Hepatocyte (in vitro differentiated cells): ENCODE results near the gene USP11. TPM values are rescaled to one million over a fixed set of nuclear protein-coding genes. Genes with fewer than 3 reads are reported as not detected.
"Not testable (repeated sequence)": the region's sequence is repeated elsewhere in the genome, so short reads cannot be mapped to it uniquely, and the experiment has no call there.

Experiments
- DNase-seq: peaks from one replicate; pipeline ENCODE4 v3.0.0-alpha.2; 2016; ENCODE audit warnings: low spot score
- H2AFZ ChIP-seq: fragments of 200-600 bp; sonication (generic); 2 replicates; pipeline ENCODE4 v1.6.0; 2016; ENCODE audit warnings: antibody characterized with exemption, mild to moderate bottlenecking
- H3K27ac ChIP-seq: fragments of 200-600 bp; sonication (generic); 2 replicates; pipeline ENCODE4 v1.5.1; 2016; ENCODE audit warnings: mild to moderate bottlenecking
- H3K27me3 ChIP-seq: fragments of 200-600 bp; sonication (generic); 2 replicates; pipeline ENCODE4 v1.6.1; 2016
- H3K36me3 ChIP-seq: fragments of 200-600 bp; sonication (generic); replicated peaks from 2 replicates; pipeline ENCODE4 v1.5.1; 2016; ENCODE audit warnings: low read depth; ENCODE audit not compliant: insufficient read depth
- H3K4me1 ChIP-seq: fragments of 200-600 bp; sonication (generic); 2 replicates; pipeline ENCODE4 v1.5.1; 2016; ENCODE audit warnings: mild to moderate bottlenecking, moderate library complexity; ENCODE audit not compliant: insufficient read depth
- H3K4me2 ChIP-seq: fragments of 200-600 bp; sonication (generic); 2 replicates; pipeline ENCODE4 v1.6.0; 2016
- H3K4me3 ChIP-seq: fragments of 200-600 bp; sonication (generic); 2 replicates; pipeline ENCODE4 v1.5.1; 2016; ENCODE audit warnings: mild to moderate bottlenecking
- H3K79me2 ChIP-seq: fragments of 200-600 bp; sonication (generic); 2 replicates; pipeline ENCODE4 v1.6.0; 2017; ENCODE audit warnings: mild to moderate bottlenecking
- H3K9me2 ChIP-seq: fragments of 200-600 bp; sonication (generic); replicated peaks from 2 replicates; pipeline ENCODE4 v1.6.0; 2017; ENCODE audit warnings: mild to moderate bottlenecking; ENCODE audit not compliant: insufficient read depth
- H3K9me3 ChIP-seq: fragments of 200-600 bp; sonication (generic); 2 replicates; pipeline ENCODE4 v1.5.1; 2016; ENCODE audit warnings: low read depth, mild to moderate bottlenecking
- H4K20me1 ChIP-seq: fragments of 200-600 bp; sonication (generic); 2 replicates; pipeline ENCODE4 v1.6.0; 2016; ENCODE audit warnings: mild to moderate bottlenecking; ENCODE audit not compliant: insufficient read depth, poor library complexity, severe bottlenecking
- CTCF ChIP-seq: fragments of 200-600 bp; sonication (generic); IDR thresholded peaks from 2 replicates; pipeline ENCODE4 v1.5.1; 2016; ENCODE audit warnings: antibody characterized with exemption, mild to moderate bottlenecking; ENCODE audit not compliant: poor library complexity
- EZH2 ChIP-seq: fragments of 200-600 bp; sonication (generic); IDR thresholded peaks from 2 replicates; pipeline ENCODE4 v1.6.1; 2016; ENCODE audit warnings: antibody characterized with exemption, mild to moderate bottlenecking, borderline replicate concordance
- EZH2phosphoT487 ChIP-seq: fragments of 200-600 bp; sonication (generic); IDR thresholded peaks from one replicate; pipeline ENCODE4 v1.6.1; 2018; ENCODE audit warnings: antibody characterized with exemption, mild to moderate bottlenecking, low read depth, moderate library complexity; ENCODE audit not compliant: unreplicated experiment, severe bottlenecking
- WGBS: methylation state at CpG from one replicate; pipeline ENCODE4 v1.1.6; 2016; ENCODE audit warnings: low lambda C conversion rate; ENCODE audit errors: missing lambda C conversion rate; 5-methylcytosine and 5-hydroxymethylcytosine counted together
- polyA plus RNA-seq: library from polyadenylated mRNA; unstranded; fragments of >200 nt; fragmentation: Nextera tagmentation; extraction: Ambion mirVana; gene quantifications from 2 replicates; pipeline ENCODE4 v1.2.1, GENCODE V29; 2016
- total RNA-seq: library from RNA; depleted of rRNA; stranded (reverse); fragments of >200 nt; gene quantifications from 2 replicates; pipeline ENCODE4 v1.2.3, GENCODE V29; 2014

Gene USP11
- total and polyA plus RNA-seq, 2 experiments from 2014 or later = 89.2 to 199 TPM

DNA sequence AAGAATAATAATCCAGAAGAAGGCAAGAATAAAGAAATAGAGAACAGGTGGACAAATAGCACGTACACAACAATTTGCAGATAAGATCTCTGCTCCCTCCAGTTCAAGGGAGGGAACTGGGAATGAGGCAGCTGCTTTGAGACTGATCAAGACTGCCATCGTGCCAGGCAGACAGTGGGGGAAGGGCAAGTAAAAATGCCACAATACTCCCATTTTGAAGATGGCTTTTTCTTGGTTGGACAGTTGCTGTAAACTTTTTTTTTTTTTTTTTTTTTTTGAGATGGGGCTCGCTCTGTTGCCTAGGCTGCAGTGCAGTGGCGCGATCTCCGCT is 17.2 kb downstream of the USP11 start:
- 90% methylated on average over 6 of the region's 6 CpGs for WGBS
- no peak for TF ChIP-seq CTCF
- no peak for TF ChIP-seq EZH2
- no peak for TF ChIP-seq EZH2phosphoT487
- DNase-seq = no peak

GRCh38 chrX:47257620-47258019 is 24.8 kb downstream of the USP11 start:
- H3K27ac ChIP-seq, H3K27me3 ChIP-seq, H2AFZ ChIP-seq, H3K9me3 ChIP-seq, H3K9me2 ChIP-seq, H3K4me3 ChIP-seq, H3K4me1 ChIP-seq, H3K4me2 ChIP-seq, DNase-seq, H4K20me1 ChIP-seq, H3K79me2 ChIP-seq, H3K36me3 ChIP-seq: not testable (repeated sequence)
- WGBS = 93% methylated on average over 12 of the region's 12 CpGs

More for the DNA sequence above, 17.2 kb downstream of the USP11 start:
- Histone ChIP-seq H3K9me2 (no peaks in the 10 kb centered on the region), H3K4me1 (no peaks in the 10 kb centered on the region), H3K4me2 (no peak overlapping the region), H2AFZ (no peak overlapping the region), H4K20me1 (no peaks in the 10 kb centered on the region), H3K9me3 (no peaks in the 10 kb centered on the region), H3K27me3 (no peaks in the 10 kb centered on the region), H3K36me3 (no peaks in the 10 kb centered on the region), H3K27ac (no peak overlapping the region), H3K79me2 (no peaks in the 10 kb centered on the region), H3K4me3 (no peak overlapping the region)

GRCh38 chrX:47264483-47265173 is 31.8 kb downstream of the USP11 start:
- H3K9me2 ChIP-seq = no peaks in the 10 kb centered on the region
- H3K4me3 ChIP-seq = no peak overlapping the region
- H3K36me3 ChIP-seq = no peaks in the 10 kb centered on the region
- no peak for TF ChIP-seq CTCF
- no peak for TF ChIP-seq EZH2phosphoT487
- TF ChIP-seq EZH2 = no peak
- H3K9me3 ChIP-seq = no peaks in the 10 kb centered on the region
- H3K4me1 ChIP-seq = no peaks in the 10 kb centered on the region
- no peaks in the 10 kb centered on the region for H4K20me1 ChIP-seq
- 71% methylated on average over 7 of the region's 7 CpGs for WGBS
- H3K79me2 ChIP-seq = no peaks in the 10 kb centered on the region
- no peaks in the 10 kb centered on the region for H3K27me3 ChIP-seq
- DNase-seq = no peak
- no peak overlapping the region for H3K4me2 ChIP-seq
- H2AFZ ChIP-seq = no peak overlapping the region
- no peak overlapping the region for H3K27ac ChIP-seq

GRCh38 chrX:47266643-47267042 is 33.8 kb downstream of the USP11 start:
- no peak for TF ChIP-seq CTCF
- TF ChIP-seq EZH2 = no peak
- no peak for TF ChIP-seq EZH2phosphoT487
- Histone ChIP-seq H3K36me3 (no peaks in the 10 kb centered on the region), H2AFZ (no peak overlapping the region), H3K27me3 (no peaks in the 10 kb centered on the region), H3K4me3 (no peak overlapping the region), H3K9me2 (no peaks in the 10 kb centered on the region), H3K79me2 (no peaks in the 10 kb centered on the region), H3K4me1 (no peaks in the 10 kb centered on the region), H3K27ac (no peak overlapping the region), H3K4me2 (no peak overlapping the region), H4K20me1 (no peaks in the 10 kb centered on the region), H3K9me3 (no peaks in the 10 kb centered on the region)
- WGBS = 75% methylated on average over 7 of the region's 7 CpGs
- DNase-seq = no peak
